IPS-18a (cell line): Measurements from ENCODE around the gene PTPRM.

Experiments used
- H3K27ac ChIP-seq: one replicate; pipeline ENCODE4 v1.5.1; 2013; ENCODE audit warnings: low read length
- H3K27me3 ChIP-seq: one replicate; pipeline ENCODE4 v1.6.1; 2013; ENCODE audit warnings: mild to moderate bottlenecking, low read length; ENCODE audit not compliant: control insufficient read depth, insufficient read depth
- H3K36me3 ChIP-seq: one replicate; pipeline ENCODE4 v1.6.1; 2013; ENCODE audit warnings: low read depth, low read length; ENCODE audit not compliant: control insufficient read depth
- H3K4me1 ChIP-seq: one replicate; pipeline ENCODE4 v1.6.1; 2013; ENCODE audit warnings: low read depth, low read length; ENCODE audit not compliant: control insufficient read depth
- H3K4me3 ChIP-seq: one replicate; pipeline ENCODE4 v1.5.1; 2013; ENCODE audit warnings: low read length
- H3K9ac ChIP-seq: one replicate; pipeline ENCODE4 v1.6.1; 2013; ENCODE audit warnings: mild to moderate bottlenecking, low read length, moderate library complexity
- H3K9me3 ChIP-seq: one replicate; pipeline ENCODE4 v1.6.1; 2013; ENCODE audit warnings: low read depth, low read length; ENCODE audit not compliant: control insufficient read depth

The PTPRM gene

GRCh38 chr18:7814754-7815315, 247.7 kb downstream of the PTPRM start:
- no peaks in the 10 kb centered on the region for H3K36me3 ChIP-seq
- H3K27ac ChIP-seq: no peak overlapping the region
- H3K9me3 ChIP-seq: peaks cover 12% of the 10 kb centered on the region
- no peaks in the 10 kb centered on the region for H3K27me3 ChIP-seq
- H3K9ac ChIP-seq: no peak overlapping the region
- no peaks in the 10 kb centered on the region for H3K4me1 ChIP-seq
- no peak overlapping the region for H3K4me3 ChIP-seq

- Histone ChIP-seq H3K9ac (no peak overlapping the region), H3K4me3 (no peak overlapping the region), H3K4me1 (no peaks in the 10 kb centered on the region), H3K27ac (no peak overlapping the region), H3K36me3 (no peaks in the 10 kb centered on the region), H3K9me3 (peaks cover 12% of the 10 kb centered on the region), H3K27me3 (no peaks in the 10 kb centered on the region)
Observed at GRCh38 chr18:7815787-7816186, 248.7 kb downstream of the PTPRM start.

GRCh38 chr18:7817575-7818230, 250.6 kb downstream of the PTPRM start:
- Histone ChIP-seq H3K36me3 (no peaks in the 10 kb centered on the region), H3K4me3 (no peak overlapping the region), H3K9me3 (peaks cover 12% of the 10 kb centered on the region), H3K4me1 (peaks cover 3% of the 10 kb centered on the region), H3K27ac (no peak overlapping the region), H3K9ac (no peak overlapping the region), H3K27me3 (no peaks in the 10 kb centered on the region)

- Histone ChIP-seq H3K9me3 (no peaks in the 10 kb centered on the region), H3K36me3 (no peaks in the 10 kb centered on the region), H3K27ac (no peak overlapping the region), H3K4me3 (no peak overlapping the region), H3K4me1 (peaks cover 10% of the 10 kb centered on the region), H3K9ac (no peak overlapping the region), H3K27me3 (no peaks in the 10 kb centered on the region)
Observed at GRCh38 chr18:7821784-7822183, 254.7 kb downstream of the PTPRM start.

GRCh38 chr18:7822435-7823331, 255.6 kb downstream of the PTPRM start:
- Histone ChIP-seq H3K4me1 (peaks cover 10% of the 10 kb centered on the region), H3K4me3 (no peak overlapping the region), H3K9ac (no peak overlapping the region), H3K9me3 (no peaks in the 10 kb centered on the region), H3K27me3 (no peaks in the 10 kb centered on the region), H3K27ac (no peak overlapping the region), H3K36me3 (no peaks in the 10 kb centered on the region)

GRCh38 chr18:7824970-7825369, 257.9 kb downstream of the PTPRM start:
- no peak overlapping the region for H3K4me3 ChIP-seq
- no peaks in the 10 kb centered on the region for H3K9me3 ChIP-seq
- H3K36me3 ChIP-seq: no peaks in the 10 kb centered on the region
- H3K27me3 ChIP-seq: no peaks in the 10 kb centered on the region
- no peak overlapping the region for H3K9ac ChIP-seq
- H3K27ac ChIP-seq: no peak overlapping the region
- peaks cover 10% of the 10 kb centered on the region for H3K4me1 ChIP-seq

- Histone ChIP-seq H3K4me3 (no peak overlapping the region), H3K9me3 (no peaks in the 10 kb centered on the region), H3K9ac (no peak overlapping the region), H3K27me3 (no peaks in the 10 kb centered on the region), H3K36me3 (no peaks in the 10 kb centered on the region), H3K4me1 (no peaks in the 10 kb centered on the region), H3K27ac (no peak overlapping the region)
Observed at GRCh38 chr18:7830468-7830867, 263.4 kb downstream of the PTPRM start.

- H3K27me3 ChIP-seq: no peaks in the 10 kb centered on the region
- no peaks in the 10 kb centered on the region for H3K4me1 ChIP-seq
- no peak overlapping the region for H3K27ac ChIP-seq
- H3K9me3 ChIP-seq: peaks cover 6% of the 10 kb centered on the region
- no peak overlapping the region for H3K4me3 ChIP-seq
- H3K36me3 ChIP-seq: no peaks in the 10 kb centered on the region
- no peak overlapping the region for H3K9ac ChIP-seq
Observed at GRCh38 chr18:7839548-7839947, 272.4 kb downstream of the PTPRM start.

- H3K27me3 ChIP-seq: no peaks in the 10 kb centered on the region
- no peak overlapping the region for H3K27ac ChIP-seq
- H3K9me3 ChIP-seq: peaks cover 8% of the 10 kb centered on the region
- no peaks in the 10 kb centered on the region for H3K36me3 ChIP-seq
- no peak overlapping the region for H3K4me3 ChIP-seq
- H3K4me1 ChIP-seq: no peaks in the 10 kb centered on the region
- no peak overlapping the region for H3K9ac ChIP-seq
Observed at GRCh38 chr18:7840411-7840810, 273.3 kb downstream of the PTPRM start.

- no peak overlapping the region for H3K9ac ChIP-seq
- no peak overlapping the region for H3K4me3 ChIP-seq
- H3K36me3 ChIP-seq: no peaks in the 10 kb centered on the region
- peaks cover 2% of the 10 kb centered on the region for H3K4me1 ChIP-seq
- no peaks in the 10 kb centered on the region for H3K27me3 ChIP-seq
- peaks cover 8% of the 10 kb centered on the region for H3K9me3 ChIP-seq
- no peak overlapping the region for H3K27ac ChIP-seq
Observed at GRCh38 chr18:7844017-7844416, 276.9 kb downstream of the PTPRM start.

- Histone ChIP-seq H3K4me1 (peaks cover 3% of the 10 kb centered on the region), H3K4me3 (no peak overlapping the region), H3K9me3 (peaks cover 8% of the 10 kb centered on the region), H3K9ac (no peak overlapping the region), H3K27ac (no peak overlapping the region), H3K27me3 (no peaks in the 10 kb centered on the region), H3K36me3 (no peaks in the 10 kb centered on the region)
Observed at GRCh38 chr18:7844418-7844817, 277.3 kb downstream of the PTPRM start.
